ENCODE data around the gene MTHFD1.

DNA sequence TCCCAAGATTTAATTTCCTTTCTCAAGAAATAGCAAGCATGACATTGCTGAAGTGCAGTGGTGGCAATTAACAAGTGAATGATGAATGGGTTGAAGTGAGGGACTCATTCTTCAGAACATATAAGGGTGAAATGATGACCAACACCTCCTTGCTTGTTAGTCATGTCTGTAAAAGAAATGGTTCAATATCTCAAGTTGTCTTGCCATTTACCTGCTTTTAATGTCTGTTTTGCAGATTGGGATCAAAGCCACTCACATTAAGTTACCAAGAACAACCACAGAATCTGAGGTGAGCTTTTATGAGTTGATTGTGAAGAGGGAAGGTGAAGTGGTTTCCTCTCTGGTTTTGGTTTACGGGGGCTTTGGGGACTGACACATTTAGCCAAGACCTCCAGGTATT, 24.1 kb downstream of the MTHFD1 start:
- TF ChIP-seq, protein P1, sequence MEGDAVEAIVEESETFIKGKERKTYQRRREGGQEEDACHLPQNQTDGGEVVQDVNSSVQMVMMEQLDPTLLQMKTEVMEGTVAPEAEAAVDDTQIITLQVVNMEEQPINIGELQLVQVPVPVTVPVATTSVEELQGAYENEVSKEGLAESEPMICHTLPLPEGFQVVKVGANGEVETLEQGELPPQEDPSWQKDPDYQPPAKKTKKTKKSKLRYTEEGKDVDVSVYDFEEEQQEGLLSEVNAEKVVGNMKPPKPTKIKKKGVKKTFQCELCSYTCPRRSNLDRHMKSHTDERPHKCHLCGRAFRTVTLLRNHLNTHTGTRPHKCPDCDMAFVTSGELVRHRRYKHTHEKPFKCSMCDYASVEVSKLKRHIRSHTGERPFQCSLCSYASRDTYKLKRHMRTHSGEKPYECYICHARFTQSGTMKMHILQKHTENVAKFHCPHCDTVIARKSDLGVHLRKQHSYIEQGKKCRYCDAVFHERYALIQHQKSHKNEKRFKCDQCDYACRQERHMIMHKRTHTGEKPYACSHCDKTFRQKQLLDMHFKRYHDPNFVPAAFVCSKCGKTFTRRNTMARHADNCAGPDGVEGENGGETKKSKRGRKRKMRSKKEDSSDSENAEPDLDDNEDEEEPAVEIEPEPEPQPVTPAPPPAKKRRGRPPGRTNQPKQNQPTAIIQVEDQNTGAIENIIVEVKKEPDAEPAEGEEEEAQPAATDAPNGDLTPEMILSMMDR (IDR thresholded peaks at IDR 0.05 in 8 of 11, conservative IDR thresholded peaks at IDR 0.05 in 3 of 11) = no peak
- TF ChIP-seq POLR2AphosphoS5 (IDR thresholded peaks at IDR 0.05) = no peak

Data from spleen (tissue), 7 donors.